ENCODE data around the gene PPM1N. TPM values are rescaled to one million over a fixed set of nuclear protein-coding genes. Genes with fewer than 3 reads are reported as not detected.

Gene PPM1N
- total and polyA plus RNA-seq, 2 of the 4 experiments (the other 2 are of a cell fraction): 0.90 to 1.6 TPM

DNA sequence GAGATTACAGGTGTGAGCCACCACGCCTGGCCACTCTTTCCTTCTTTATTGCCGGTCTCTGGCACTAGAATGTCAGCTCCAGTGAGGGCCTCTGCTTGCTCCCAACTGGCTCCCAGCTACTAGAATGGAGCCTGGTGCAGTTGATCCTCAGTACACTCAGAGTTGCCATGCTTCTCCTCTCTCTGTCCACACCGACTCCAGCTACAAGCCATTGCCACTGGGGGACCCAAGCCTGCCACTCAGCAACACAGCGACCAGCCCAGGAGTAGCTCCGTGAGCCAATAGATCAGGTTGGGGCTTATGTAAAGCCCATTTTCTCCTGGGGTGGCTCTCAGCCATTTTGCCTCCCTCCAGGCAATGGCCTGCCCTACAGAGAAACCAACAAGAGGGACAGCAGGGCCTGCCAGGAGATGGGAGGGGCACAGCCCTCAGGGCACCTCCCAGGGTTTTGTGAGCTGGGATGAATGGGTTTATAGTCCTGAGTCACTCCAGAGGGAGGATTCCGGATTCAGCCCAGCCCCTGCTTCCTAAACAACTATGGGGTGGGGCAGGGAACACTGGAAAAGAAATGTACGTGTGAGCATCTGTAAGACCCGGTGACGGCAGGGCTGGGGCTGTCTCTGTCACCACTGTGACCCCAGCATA, 49.8 kb downstream of the PPM1N start:
- Histone ChIP-seq H3K18ac (ENCODE audit: low read depth, low read length) (no peak overlapping the region), H3K9ac (ENCODE audit: low read depth, low read length) (no peak overlapping the region), H3K4me3 (ENCODE audit: insufficient read depth, low read depth, low read length) (no peak overlapping the region), H2AFZ (replicated peaks; ENCODE audit: low read length, poor library complexity) (no peak overlapping the region), H4K20me1 (ENCODE audit: insufficient read depth, low read length) (no peaks in the 10 kb centered on the region), H3K4ac (ENCODE audit: low read depth, low read length) (no peak overlapping the region), H3K4me1 (ENCODE audit: control insufficient read depth, insufficient read depth, low read length) (0 out of 2 replicates have a peak, but pooled peaks cover 2% of the 10 kb centered on the region), H2BK5ac (ENCODE audit: low read depth, low read length, poor library complexity, severe bottlenecking) (no peak overlapping the region), H3K56ac (ENCODE audit: extremely low read depth, insufficient read depth, low read length) (no peak overlapping the region), H2AK9ac (replicated peaks; ENCODE audit: low read depth, low read length, poor library complexity) (peak overlapping the region; percentile 95), H3K27me3 (ENCODE audit: control insufficient read depth, insufficient read depth, low read length) (no peaks in the 10 kb centered on the region), H3K36me3 (ENCODE audit: control insufficient read depth, insufficient read depth, low read length) (peaks cover 3% of the 10 kb centered on the region), H3K27ac (ENCODE audit: insufficient read depth, low read length) (no peak overlapping the region), H3K79me1 (ENCODE audit: low read depth in 1 of 2, low read length in 2 of 2) (peaks cover 0 to under 1% of the 10 kb centered on the region in 2 experiments; a peak in 2 of 4 replicates), H3K14ac (replicated peaks; ENCODE audit: low read depth, low read length) (no peak overlapping the region), H4K8ac (ENCODE audit: low read depth in 2 of 2, low read length in 2 of 2) (no peak overlapping the region), H3K9me3 (ENCODE audit: control insufficient read depth, insufficient read depth, low read length) (no peaks in the 10 kb centered on the region), H3K23ac (ENCODE audit: low read depth, low read length) (no peak overlapping the region), H2BK20ac (ENCODE audit: low read depth, low read length) (no peak overlapping the region), H2BK120ac (ENCODE audit: low read depth, low read length) (no peak overlapping the region), H2AK5ac (ENCODE audit: low read depth, low read length) (no peak overlapping the region), H4K5ac (ENCODE audit: low read depth, low read length) (no peak overlapping the region), H2BK15ac (ENCODE audit: low read depth, low read length) (no peak overlapping the region), H4K91ac (ENCODE audit: insufficient read depth, low read depth, low read length) (no peak overlapping the region), H3K9me1 (ENCODE audit: insufficient read depth, low read length) (no peaks in the 10 kb centered on the region), H3K4me2 (ENCODE audit: low read depth, low read length) (no peak overlapping the region)
- BruUV-seq (replicated peaks): no TSS peak
- intact Hi-C loops (cut with micrococcal nuclease) (no loop called here), dilution Hi-C loops (cut with HindIII; ENCODE audit: low sequenced_read_pairs, unreplicated experiment) (no loop called here), in situ Hi-C loops (cut with MboI; ENCODE audit: low sequenced_read_pairs) (no loop called here)
- ATAC-seq (ENCODE audit: low read depth) (0 out of 2 replicates have a peak, but pooled peaks have one; percentile 48), DNase-seq (peak; percentile 18)
- WGBS, 2 experiments (ENCODE audit: extremely low coverage in 2 of 2, insufficient read length in 1 of 2): 96% methylated on average over 3 of the region's 9 CpGs; no CpG with 5 or more reads in 1 of the 2 experiments
- TF ChIP-seq MXI1 (IDR thresholded peaks at IDR 0.05; ENCODE audit: borderline replicate concordance, low read depth, low read length) (no peak), RCOR1 (IDR thresholded peaks at IDR 0.05; ENCODE audit: insufficient replicate concordance, low read length) (no peak)
- ChIA-PET CTCF (no interaction called here), POLR2A (ENCODE audit: unreplicated experiment) (no interaction called here)

Other genes with a start within 250 kb of the PPM1N start
- 8.1 and 11.3 TPM in 2 replicates for gene MARK4, start 247.2 kb upstream of the PPM1N start, total RNA-seq (2012; rRNA removed)
- 20.3 and 20.7 TPM in 2 replicates for gene MARK4, start 247.2 kb upstream of the PPM1N start, polyA plus RNA-seq (2012; rRNA removed)
- gene CKM, start 175.6 kb upstream of the PPM1N start, total RNA-seq (2012; rRNA removed): not detected in 2 replicates
- not detected in 2 replicates for gene CKM, start 175.6 kb upstream of the PPM1N start, polyA plus RNA-seq (2012; rRNA removed)
- under 0.01 and 0.18 TPM in 2 replicates for gene KLC3, start 157.7 kb upstream of the PPM1N start, total RNA-seq (2012; rRNA removed)
- gene KLC3, start 157.7 kb upstream of the PPM1N start, polyA plus RNA-seq (2012; rRNA removed): 0.09 and 0.14 TPM in 2 replicates
- gene ERCC2, start 127.9 kb upstream of the PPM1N start, total RNA-seq (2012; rRNA removed): 26.7 and 30.6 TPM in 2 replicates
- gene ERCC2, start 127.9 kb upstream of the PPM1N start, polyA plus RNA-seq (2012; rRNA removed): 66.5 and 75.6 TPM in 2 replicates
- gene PPP1R13L, start 93.4 kb upstream of the PPM1N start, total RNA-seq (2012; rRNA removed): 0.56 and 3.0 TPM in 2 replicates
- gene PPP1R13L, start 93.4 kb upstream of the PPM1N start, polyA plus RNA-seq (2012; rRNA removed): 11.6 and 13.3 TPM in 2 replicates
- 10.3 and 12.5 TPM in 2 replicates for gene POLR1G, start 91.8 kb upstream of the PPM1N start, total RNA-seq (2012; rRNA removed)
- gene POLR1G, start 91.8 kb upstream of the PPM1N start, polyA plus RNA-seq (2012; rRNA removed): 8.0 and 8.8 TPM in 2 replicates
- gene ERCC1, start 74.5 kb upstream of the PPM1N start, total RNA-seq (2012; rRNA removed): 76.9 and 84.2 TPM in 2 replicates
- gene ERCC1, start 74.5 kb upstream of the PPM1N start, polyA plus RNA-seq (2012; rRNA removed): 132 and 153 TPM in 2 replicates
- 11.1 and 31.9 TPM in 2 replicates for gene FOSB, start 30.4 kb upstream of the PPM1N start, total RNA-seq (2012; rRNA removed)
- gene FOSB, start 30.4 kb upstream of the PPM1N start, polyA plus RNA-seq (2012; rRNA removed): 15.6 and 60.1 TPM in 2 replicates
- gene RTN2, start 1.4 kb upstream of the PPM1N start, total RNA-seq (2012; rRNA removed): 5.3 and 5.7 TPM in 2 replicates
- gene RTN2, start 1.4 kb upstream of the PPM1N start, polyA plus RNA-seq (2012; rRNA removed): 17.4 and 19.4 TPM in 2 replicates
- gene VASP, start 9.0 kb downstream of the PPM1N start, total RNA-seq (2012; rRNA removed): 61.1 and 66.9 TPM in 2 replicates
- gene VASP, start 9.0 kb downstream of the PPM1N start, polyA plus RNA-seq (2012; rRNA removed): 88.8 and 126 TPM in 2 replicates
- 3.9 and 5.2 TPM in 2 replicates for gene OPA3, start 86.4 kb downstream of the PPM1N start, total RNA-seq (2012; rRNA removed)
- 9.6 and 10.9 TPM in 2 replicates for gene OPA3, start 86.4 kb downstream of the PPM1N start, polyA plus RNA-seq (2012; rRNA removed)
- gene GPR4, start 103.8 kb downstream of the PPM1N start, total RNA-seq (2012; rRNA removed): not detected in 2 replicates
- gene GPR4, start 103.8 kb downstream of the PPM1N start, polyA plus RNA-seq (2012; rRNA removed): 0.02 and 0.04 TPM in 2 replicates
- 11.1 and 11.8 TPM in 2 replicates for gene EML2, start 141.0 kb downstream of the PPM1N start, total RNA-seq (2012; rRNA removed)
- 25.3 and 26.0 TPM in 2 replicates for gene EML2, start 141.0 kb downstream of the PPM1N start, polyA plus RNA-seq (2012; rRNA removed)
- 0.18 and 0.28 TPM in 2 replicates for gene GIPR, start 169.8 kb downstream of the PPM1N start, total RNA-seq (2012; rRNA removed)
- 0.63 and 1.2 TPM in 2 replicates for gene GIPR, start 169.8 kb downstream of the PPM1N start, polyA plus RNA-seq (2012; rRNA removed)
- 877 and 974 TPM in 2 replicates for gene SNRPD2, start 193.5 kb downstream of the PPM1N start, total RNA-seq (2012; rRNA removed)
- gene SNRPD2, start 193.5 kb downstream of the PPM1N start, polyA plus RNA-seq (2012; rRNA removed): 587 and 623 TPM in 2 replicates
- 6.6 and 7.8 TPM in 2 replicates for gene QPCTL, start 194.2 kb downstream of the PPM1N start, total RNA-seq (2012; rRNA removed)
- gene QPCTL, start 194.2 kb downstream of the PPM1N start, polyA plus RNA-seq (2012; rRNA removed): 11.5 and 12.1 TPM in 2 replicates
- gene FBXO46, start 232.5 kb downstream of the PPM1N start, total RNA-seq (2012; rRNA removed): 2.2 and 3.0 TPM in 2 replicates
- 6.8 and 7.0 TPM in 2 replicates for gene FBXO46, start 232.5 kb downstream of the PPM1N start, polyA plus RNA-seq (2012; rRNA removed)
- gene MEIOSIN, start 235.0 kb downstream of the PPM1N start, total RNA-seq (2012; rRNA removed): not detected in 2 replicates
- not detected in 2 replicates for gene MEIOSIN, start 235.0 kb downstream of the PPM1N start, polyA plus RNA-seq (2012; rRNA removed)